Cardiac fibroblast (primary cell): Measurements from ENCODE around the gene ADARB2.

ENCODE experiments used
- DNase-seq, 2 donors: peaks; one replicate each; pipeline versions ENCODE4 v3.0.0 to v3.0.0-alpha.2; 2010; ENCODE audit warnings: low read depth in 2 of 2
- H3K4me3 ChIP-seq, 2 donors: replicated peaks in 1 of 2; 1 replicate in 1 of 2; 2 replicates in 1 of 2; pipeline ENCODE4 v1.5.1; 2011; ENCODE audit warnings: low read depth in 2 of 2, low read length in 2 of 2, mild to moderate bottlenecking in 2 of 2, moderate library complexity in 1 of 2
- TF ChIP-seq, protein P1 (sequence below): IDR thresholded peaks from one replicate; pipeline ENCODE4 v1.5.1; 2011; ENCODE audit warnings: low read depth, mild to moderate bottlenecking, low read length, inconsistent platforms

The ADARB2 gene

DNA sequence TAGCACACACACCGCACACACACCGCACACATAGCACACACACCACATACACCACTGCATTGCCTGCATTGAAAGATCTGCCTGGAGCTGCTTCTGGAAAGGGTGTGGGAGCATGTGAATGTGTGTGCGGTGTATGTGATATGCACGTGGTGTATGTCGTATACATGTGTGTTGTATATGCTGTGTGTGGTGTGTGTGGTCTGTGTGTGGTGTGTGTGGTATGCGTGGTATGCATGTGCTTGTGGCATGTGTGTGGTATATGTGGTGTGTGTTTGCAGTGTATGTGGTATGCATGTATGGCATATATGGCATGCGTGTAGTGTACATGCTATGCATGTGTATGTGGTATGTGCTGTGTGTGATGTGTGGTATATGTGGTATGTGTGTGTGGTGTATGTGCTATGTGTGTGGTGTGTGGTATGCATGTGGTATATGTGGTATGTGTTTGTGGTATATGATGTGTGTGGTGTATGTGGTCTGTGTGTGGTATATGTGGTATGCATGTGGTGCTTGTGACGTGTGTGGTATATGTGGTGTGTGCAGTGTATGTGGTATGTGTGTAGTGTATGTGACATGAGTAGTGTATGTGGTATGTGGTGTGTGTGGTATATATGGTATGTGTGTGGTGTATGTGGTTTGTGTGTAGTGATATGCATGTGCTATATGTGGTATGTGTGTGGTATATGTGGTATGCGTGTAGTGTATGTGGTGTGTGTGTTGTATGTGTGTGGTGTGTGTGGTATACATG, 505.0 kb downstream of the ADARB2 start:
- no peak for DNase-seq
- TF ChIP-seq, protein P1, sequence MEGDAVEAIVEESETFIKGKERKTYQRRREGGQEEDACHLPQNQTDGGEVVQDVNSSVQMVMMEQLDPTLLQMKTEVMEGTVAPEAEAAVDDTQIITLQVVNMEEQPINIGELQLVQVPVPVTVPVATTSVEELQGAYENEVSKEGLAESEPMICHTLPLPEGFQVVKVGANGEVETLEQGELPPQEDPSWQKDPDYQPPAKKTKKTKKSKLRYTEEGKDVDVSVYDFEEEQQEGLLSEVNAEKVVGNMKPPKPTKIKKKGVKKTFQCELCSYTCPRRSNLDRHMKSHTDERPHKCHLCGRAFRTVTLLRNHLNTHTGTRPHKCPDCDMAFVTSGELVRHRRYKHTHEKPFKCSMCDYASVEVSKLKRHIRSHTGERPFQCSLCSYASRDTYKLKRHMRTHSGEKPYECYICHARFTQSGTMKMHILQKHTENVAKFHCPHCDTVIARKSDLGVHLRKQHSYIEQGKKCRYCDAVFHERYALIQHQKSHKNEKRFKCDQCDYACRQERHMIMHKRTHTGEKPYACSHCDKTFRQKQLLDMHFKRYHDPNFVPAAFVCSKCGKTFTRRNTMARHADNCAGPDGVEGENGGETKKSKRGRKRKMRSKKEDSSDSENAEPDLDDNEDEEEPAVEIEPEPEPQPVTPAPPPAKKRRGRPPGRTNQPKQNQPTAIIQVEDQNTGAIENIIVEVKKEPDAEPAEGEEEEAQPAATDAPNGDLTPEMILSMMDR: no peak

DNA sequence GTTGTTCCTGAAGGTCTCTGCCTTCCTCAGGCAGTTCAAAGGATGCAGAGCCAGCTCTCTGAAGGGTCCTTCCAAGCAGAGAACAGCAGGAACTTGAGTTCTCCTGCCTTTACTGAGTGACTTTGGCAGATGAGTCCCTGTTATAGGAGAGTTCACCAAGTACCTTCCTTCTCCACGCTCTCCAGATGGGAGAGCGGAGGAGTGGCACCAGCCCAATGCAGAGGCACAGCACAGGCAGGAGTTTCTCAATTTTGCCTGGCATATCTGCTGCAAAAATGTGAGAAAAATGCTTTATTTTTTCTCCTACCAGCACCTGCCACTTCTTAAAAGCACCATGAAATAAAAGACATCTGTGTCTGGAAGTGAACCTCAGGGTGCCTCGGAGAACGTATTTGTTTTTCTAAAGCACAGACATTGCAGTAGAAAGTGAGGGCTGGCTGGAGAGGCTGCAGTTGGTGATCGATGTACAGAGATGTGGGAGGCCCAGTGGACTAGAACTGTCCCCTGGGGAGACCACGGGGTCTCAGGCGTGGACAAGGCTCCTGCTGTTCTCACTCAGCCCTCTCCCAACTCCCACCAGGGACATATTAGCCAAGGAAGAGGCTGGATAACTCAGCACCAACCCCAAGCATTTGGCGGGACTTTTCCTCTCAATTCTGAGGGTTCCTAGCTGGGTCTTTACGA, 506.6 kb downstream of the ADARB2 start:
- no peak overlapping the region for H3K4me3 ChIP-seq
- no peak for DNase-seq
- TF ChIP-seq, protein P1: no peak

More for the DNA sequence above, 505.0 kb downstream of the ADARB2 start:
- H3K4me3 ChIP-seq: no peak overlapping the region

DNA sequence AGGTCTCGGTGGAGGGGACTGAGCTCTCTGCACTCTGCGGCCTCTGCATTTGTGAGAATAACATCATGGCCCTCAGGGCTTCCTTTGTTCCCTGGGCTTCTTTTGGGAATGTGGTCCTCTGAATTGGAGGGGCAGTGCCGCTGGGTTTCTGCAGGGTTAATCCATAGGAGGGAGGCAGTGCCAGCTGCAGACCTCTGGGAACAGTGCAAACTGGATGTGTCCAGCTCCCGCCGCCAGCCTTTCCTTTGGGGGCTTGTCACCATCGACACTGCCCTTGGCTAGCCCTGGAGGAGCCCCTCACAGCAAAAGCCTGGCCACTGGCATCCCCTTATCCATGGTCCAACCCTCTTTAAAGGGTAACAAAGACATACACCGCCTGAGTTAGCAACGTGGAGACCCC, 507.2 kb downstream of the ADARB2 start:
- H3K4me3 ChIP-seq: no peak overlapping the region
- TF ChIP-seq, protein P1: no peak
- no peak for DNase-seq

DNA sequence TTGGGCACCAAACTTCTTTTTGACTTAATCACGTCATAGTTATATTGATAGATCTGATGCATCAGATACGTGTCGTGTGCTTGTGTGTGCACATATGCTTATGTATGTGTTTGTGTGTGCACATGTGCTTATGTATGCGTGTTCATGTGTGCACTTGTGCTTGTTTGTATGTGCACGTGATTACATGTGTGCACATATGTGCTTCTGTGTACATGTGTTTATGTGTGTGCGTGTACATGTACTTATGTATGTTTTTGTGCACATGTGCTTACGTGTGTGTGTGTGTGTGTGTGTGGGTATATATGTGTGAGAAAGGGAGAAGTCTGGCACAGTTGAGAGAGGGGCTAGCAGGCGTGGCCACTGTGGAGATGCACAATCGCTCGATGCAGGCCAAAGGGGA, 507.8 kb downstream of the ADARB2 start:
- TF ChIP-seq, protein P1: no peak
- DNase-seq: no peak
- H3K4me3 ChIP-seq: no peak overlapping the region

DNA sequence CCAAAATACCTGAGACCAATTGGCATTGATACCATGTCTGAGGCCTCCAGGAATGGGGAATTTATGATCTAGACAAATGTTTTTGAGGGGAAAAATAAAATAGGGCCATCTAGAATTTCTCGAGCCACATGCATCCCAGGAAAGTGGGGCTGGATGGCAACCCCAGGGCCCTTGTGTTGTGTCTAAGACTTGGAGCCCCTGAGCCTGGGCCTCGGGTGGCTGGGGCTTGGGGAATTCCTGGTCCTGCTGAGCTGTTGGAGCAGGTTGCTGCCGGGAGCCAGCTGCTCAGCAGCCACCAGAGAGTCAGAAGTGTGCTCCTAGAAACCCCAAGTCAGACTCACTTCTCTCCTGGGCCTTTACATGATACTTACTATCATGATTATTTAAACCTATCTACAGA, 508.2 kb downstream of the ADARB2 start:
- no peak overlapping the region for H3K4me3 ChIP-seq
- TF ChIP-seq, protein P1: no peak
- no peak for DNase-seq

DNA sequence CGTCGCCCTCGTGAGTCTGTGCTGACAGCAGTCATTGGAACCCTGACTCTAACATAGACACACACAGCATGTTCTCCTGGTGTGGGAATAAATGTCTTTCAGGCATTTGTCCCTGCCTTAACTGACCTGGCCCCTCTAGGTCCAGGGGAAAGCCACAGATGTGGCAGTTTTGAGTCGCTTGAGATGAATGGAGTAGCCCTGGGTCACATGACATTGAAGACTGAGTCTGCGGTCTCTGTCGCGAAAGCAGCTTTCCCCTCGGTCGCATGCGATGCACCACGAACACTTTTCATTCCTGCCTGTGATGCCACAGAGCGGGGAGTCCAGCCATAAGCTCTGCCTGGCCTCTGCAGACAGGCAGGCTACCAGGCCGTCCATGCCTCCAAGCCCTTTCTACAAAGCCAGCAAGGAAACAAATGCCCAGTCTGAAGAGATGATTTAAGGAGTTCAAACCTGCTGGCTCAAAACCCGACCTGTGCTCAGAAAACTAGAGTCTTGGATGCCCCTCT, 508.8 kb downstream of the ADARB2 start:
- DNase-seq: no peak
- TF ChIP-seq, protein P1: no peak
- H3K4me3 ChIP-seq: no peak overlapping the region
